HG02870 (cell line): ENCODE data around the gene TBX18.

Experiments
- ATAC-seq: cut with Tn5 transposase; IDR thresholded peaks from one replicate; pipeline ENCODE4 v1.9.1; 2021; ENCODE audit warnings: mild to moderate bottlenecking, moderate library complexity; ENCODE audit not compliant: unreplicated experiment

TBX18 gene

GRCh38 chr6:84752118-84752850 is 12.1 kb downstream of the TBX18 start:
- ATAC-seq: no peak

- no peak for ATAC-seq
Measured at GRCh38 chr6:84749181-84749580, 15.2 kb downstream of the TBX18 start.

- no peak for ATAC-seq
Measured at GRCh38 chr6:84748376-84748775, 16.0 kb downstream of the TBX18 start.

- no peak for ATAC-seq
Measured at GRCh38 chr6:84743616-84744015, 20.8 kb downstream of the TBX18 start.

- ATAC-seq: no peak
Measured at GRCh38 chr6:84740385-84740784, 24.0 kb downstream of the TBX18 start.

- no peak for ATAC-seq
Measured at GRCh38 chr6:84739866-84740208, 24.6 kb downstream of the TBX18 start.

GRCh38 chr6:84738996-84739865 is 25.2 kb downstream of the TBX18 start:
- no peak for ATAC-seq

- no peak for ATAC-seq
Measured at GRCh38 chr6:84733889-84734288, 30.5 kb downstream of the TBX18 start.

- no peak for ATAC-seq
Measured at GRCh38 chr6:84731901-84732300, 32.5 kb downstream of the TBX18 start.

- no peak for ATAC-seq
Measured at GRCh38 chr6:84731401-84731800, 33.0 kb downstream of the TBX18 start.

- no peak for ATAC-seq
Measured at GRCh38 chr6:84728602-84729001, 35.8 kb downstream of the TBX18 start.

- ATAC-seq: no peak
Measured at GRCh38 chr6:84719152-84719551, 45.2 kb downstream of the TBX18 start.

GRCh38 chr6:84718038-84718955 is 46.1 kb downstream of the TBX18 start:
- no peak for ATAC-seq

- ATAC-seq: no peak
Measured at GRCh38 chr6:84709121-84709520, 55.3 kb downstream of the TBX18 start.

- ATAC-seq: no peak
Measured at GRCh38 chr6:84707171-84707570, 57.2 kb downstream of the TBX18 start.

- ATAC-seq: no peak
Measured at GRCh38 chr6:84696166-84696565, 68.2 kb downstream of the TBX18 start.

GRCh38 chr6:84691978-84692623 is 72.3 kb downstream of the TBX18 start:
- no peak for ATAC-seq

GRCh38 chr6:84688141-84688873 is 76.1 kb downstream of the TBX18 start:
- no peak for ATAC-seq

- ATAC-seq: no peak
Measured at GRCh38 chr6:84687431-84687830, 77.0 kb downstream of the TBX18 start.

- ATAC-seq: no peak
Measured at GRCh38 chr6:84685983-84686584, 78.3 kb downstream of the TBX18 start.
